ENCODE results near the gene NEUROD1.

Gene NEUROD1

GRCh38 chr2:181679544-181679979 is 755 bp downstream of the NEUROD1 start:
- no peak for DNase-seq

DNA sequence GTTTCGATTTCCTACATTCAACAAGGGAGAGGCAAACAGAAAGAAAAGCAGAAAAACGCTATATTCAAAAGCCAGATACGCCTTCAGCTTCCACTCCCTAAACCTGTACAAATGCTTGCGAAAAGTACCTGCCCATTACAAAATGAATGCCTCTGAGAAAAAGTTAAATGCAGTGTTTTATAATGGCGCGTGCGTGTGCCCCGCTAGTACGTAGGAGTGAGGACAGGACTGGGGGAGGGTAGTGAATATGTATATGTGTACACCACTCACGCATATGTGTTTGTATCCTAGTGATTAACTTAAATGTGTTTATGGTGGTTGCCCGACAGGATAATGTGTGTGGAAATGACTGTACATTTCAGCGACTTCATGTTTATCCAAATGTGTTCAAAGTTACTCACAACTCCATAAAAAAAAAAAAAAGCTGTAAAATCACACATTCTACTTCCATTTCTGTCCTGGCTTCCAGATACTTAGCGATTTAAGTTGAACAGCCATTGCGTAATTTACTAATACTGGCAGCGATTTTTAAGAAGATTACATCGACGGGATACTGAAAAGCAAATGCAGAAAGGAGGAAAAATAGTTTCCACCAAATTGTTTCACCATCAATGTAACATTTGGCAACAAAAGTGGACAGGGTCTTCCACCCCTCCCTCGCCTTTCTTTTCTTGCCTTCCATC is 1.3 kb downstream of the NEUROD1 start:
- DNase-seq: no peak

DNA sequence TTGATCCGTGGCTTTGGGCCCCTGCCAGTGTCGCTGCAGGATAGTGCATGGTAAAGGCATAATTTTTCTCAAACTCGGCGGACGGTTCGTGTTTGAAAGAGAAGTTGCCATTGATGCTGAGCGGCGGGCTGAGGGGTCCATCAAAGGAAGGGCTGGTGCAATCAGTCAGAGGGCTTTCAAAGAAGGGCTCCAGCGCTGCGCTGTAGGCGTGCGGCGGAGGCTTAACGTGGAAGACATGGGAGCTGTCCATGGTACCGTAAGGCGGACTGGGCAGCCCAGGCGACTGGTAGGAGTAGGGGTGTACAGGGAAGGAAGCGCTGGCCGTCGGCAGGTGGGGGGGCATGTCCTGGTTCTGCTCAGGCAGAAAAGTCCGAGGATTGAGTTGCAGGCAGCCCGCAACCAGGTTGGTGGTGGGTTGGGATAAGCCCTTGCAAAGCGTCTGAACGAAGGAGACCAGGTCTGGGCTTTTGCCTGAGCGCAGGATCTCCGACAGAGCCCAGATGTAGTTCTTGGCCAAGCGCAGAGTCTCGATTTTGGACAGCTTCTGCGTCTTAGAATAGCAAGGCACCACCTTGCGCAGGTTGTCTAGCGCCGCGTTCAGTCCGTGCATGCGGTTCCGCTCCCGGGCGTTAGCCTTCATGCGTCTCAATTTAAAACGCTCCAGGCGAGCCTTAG is 2.3 kb downstream of the NEUROD1 start:
- DNase-seq: no peak

DNA sequence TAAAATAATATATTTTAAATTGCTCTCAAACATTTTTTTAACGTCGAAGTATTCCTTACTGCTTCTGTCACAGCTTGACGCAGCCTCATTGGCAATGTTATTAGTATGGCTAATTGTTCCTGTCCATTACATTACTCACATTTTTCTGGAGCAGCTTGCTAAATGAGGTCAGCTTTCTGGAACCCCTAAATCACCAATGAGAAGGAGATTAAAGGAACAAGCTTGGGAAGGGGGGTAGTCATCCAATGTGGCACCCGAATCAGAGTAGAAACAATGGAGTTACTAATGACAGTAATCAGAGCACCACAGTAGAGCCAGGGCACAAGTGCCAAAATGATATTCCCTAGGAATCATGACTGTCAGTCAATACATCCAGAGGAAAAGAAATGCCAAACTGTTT is 5.1 kb downstream of the NEUROD1 start:
- DNase-seq: no peak

DNA sequence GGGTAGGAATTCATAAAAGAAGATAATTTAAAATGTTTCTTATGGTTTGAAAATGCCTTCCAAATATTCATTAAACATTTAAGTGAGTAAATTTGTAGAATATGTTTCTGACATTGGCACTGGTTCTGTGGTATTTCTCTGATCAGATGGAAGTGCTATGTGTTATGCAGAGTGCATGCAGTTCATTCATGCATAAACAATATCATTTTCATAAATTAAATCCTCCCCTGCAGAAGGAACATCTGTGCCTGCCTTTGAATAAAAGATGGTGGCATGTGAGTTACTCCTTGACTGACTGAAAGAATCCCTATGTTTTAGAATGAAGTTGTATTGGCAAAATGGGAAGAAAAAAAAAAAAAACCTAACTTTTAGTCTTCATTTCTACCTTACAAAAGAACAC is 5.9 kb downstream of the NEUROD1 start:
- no peak for DNase-seq

DNA sequence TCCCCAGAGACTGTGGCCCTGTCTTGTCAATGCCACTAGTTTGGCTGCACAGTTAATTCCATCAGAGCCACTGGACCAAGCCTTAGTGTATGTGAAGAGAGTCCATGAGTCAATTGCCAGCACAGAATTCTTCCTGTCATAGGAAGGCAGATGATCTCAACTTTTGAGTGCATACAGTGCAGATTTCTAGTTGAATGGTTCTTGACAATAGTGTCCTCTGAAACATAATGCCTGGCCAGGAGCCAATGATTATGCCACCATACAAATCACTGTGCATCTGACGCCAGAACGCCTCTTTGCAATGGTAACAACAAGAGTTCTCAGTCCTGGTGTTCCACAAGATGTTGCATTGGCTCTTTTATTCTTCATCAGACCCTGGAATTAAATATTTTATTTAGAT is 7.1 kb downstream of the NEUROD1 start:
- DNase-seq: no peak

DNA sequence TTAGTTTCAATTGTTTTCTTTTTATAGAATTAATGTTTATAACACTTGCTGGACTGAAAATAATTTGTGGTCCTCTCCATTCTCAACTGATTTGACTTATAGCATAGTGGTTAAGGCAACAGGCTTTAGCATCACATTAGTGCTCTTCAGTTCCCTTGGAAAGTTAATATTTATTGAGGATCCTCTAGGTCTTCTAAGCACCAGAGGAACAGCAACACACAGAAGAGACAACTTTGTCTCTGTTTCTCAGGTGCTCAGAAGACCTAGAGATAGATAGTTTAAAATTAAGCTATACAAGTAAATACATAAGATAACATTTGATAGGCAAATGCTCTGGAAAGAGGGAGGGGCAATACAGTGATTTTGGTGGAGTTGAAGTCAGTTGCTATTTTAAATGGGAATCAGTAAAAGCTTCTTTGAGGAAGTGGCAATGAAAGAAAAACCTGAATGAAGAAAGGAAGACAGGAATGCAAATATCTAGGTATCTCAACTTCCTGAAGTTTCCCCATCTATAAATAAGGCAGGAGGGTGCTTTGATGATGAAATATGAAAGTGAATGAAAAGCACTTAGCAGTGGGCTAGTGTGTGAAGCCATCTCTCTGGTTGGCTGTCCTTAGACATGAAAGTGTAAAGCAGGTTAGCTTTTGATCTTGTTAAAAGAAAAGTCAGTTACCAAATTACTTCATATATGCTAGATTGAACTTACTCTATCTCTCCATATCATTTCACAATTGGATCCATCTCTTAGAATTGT is 7.9 kb downstream of the NEUROD1 start:
- DNase-seq: no peak

- DNase-seq: no peak
Observed at GRCh38 chr2:181670632-181671031, 9.7 kb downstream of the NEUROD1 start.

DNA sequence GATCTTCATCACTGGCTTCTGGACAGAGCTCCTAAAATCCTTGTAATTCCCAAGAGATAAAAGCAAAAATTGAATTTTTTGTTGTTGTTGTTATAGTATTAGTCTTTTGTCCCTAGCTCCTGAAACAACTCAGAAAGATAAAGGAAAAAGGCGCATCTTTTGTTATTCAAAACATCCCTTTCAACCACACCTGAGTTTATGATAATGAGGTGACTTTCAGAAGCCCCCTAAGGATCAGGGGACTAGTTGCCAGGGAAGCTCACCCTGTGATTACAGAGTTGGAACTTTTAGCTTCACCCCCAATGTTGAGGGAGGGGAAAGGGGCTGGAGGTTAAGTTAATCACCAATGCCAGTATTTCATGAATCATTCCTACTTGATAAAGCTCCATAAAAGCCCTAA is 13.1 kb downstream of the NEUROD1 start:
- DNase-seq: no peak

DNA sequence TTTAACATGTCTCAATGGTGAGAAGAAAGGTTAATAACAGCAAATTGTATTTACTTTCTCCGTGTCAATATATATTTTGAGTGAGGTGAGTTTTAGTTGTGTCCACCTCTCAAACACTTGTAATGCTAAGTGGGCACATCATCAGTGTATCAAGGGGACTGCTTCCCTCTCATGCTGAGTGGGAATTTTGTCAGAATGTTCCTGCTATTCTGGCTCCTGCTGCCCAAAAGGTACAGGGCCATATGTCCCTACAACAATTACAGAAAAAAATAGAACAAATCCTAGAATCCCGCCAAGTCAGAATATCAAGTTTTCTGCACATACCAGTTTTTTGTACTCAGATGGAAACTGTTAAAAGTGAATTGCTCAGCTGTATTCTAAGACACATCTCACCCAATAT is 18.0 kb downstream of the NEUROD1 start:
- DNase-seq: no peak

DNA sequence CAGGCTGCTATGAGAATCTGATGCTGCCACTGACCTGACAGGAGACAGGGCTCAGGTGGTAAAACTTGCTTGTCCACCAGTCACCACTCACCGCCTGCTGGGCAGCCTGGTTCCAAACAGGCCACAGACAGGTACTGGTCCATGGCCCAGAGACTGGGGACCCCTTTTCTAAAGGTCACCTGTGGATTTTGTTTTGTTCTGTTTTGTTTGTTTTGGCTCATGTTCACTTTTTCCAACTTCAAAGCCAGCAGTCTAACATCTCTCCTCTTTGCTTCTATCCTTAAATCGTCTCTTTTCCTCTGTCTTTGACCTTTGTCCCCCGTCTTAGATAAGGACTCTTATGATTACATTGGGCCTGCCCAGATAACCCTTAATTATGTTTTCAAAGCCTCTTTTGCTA is 20.1 kb downstream of the NEUROD1 start:
- DNase-seq: no peak

- no peak for DNase-seq
Observed at GRCh38 chr2:181658444-181658843, 21.9 kb downstream of the NEUROD1 start.

DNA sequence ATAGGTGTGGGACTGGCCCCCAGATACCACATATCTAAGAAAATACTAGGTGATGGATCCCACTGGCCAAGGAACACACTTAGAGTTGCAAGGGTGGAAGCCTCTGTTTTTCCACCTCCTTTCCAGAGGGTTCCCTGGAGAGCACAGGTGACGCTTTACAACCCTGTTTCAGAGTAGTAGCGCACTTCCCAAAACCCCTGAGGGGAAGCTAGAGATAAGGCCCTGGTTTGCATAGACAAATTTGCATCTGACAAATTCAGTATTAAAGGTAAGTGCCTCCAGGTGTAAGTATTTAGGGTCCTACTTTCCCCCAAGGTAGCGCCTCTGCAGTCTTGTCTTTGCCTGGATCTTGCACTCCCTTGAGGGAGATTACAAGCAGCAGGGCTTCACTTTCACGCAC is 22.9 kb downstream of the NEUROD1 start:
- DNase-seq: no peak

GRCh38 chr2:181656450-181657291 is 23.6 kb downstream of the NEUROD1 start, which contains the start of gene CERKL:
CERKL (minus strand) TSS chr2:181657105; CDS start chr2:181657006, 99 bp downstream.
- DNase-seq: peak; percentile 4

GRCh38 chr2:181655519-181655918 is 24.8 kb downstream of the NEUROD1 start:
- DNase-seq: no peak

DNA sequence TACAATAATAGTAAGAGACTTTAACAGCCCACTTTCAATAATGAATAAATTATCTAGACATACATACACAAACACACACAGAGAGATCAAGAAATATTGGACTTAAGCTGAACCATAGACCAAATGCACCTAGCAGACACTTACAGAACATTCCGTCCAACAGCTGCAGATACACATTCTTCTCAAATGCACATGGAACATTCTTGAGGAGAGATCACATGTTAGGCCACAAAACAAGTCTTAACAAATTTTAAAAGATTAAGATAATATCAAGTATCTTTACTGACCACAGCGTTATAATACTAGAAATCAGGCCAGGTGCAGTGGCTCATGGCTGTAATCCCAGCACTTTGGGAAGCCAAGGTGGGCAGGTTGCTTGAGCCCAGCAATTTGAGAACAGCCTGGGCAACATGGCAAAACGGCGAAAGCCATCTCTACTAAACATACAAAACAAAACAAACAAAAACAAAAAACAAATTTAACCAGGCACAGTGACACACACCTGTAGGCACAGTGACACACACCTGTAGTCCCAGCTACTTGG is 30.8 kb downstream of the NEUROD1 start:
- DNase-seq: no peak

GRCh38 chr2:181648478-181649155 is 31.7 kb downstream of the NEUROD1 start:
- no peak for DNase-seq

- DNase-seq: no peak
Observed at GRCh38 chr2:181646415-181646987, 33.8 kb downstream of the NEUROD1 start.

- DNase-seq: no peak
Observed at GRCh38 chr2:181643151-181643550, 37.2 kb downstream of the NEUROD1 start.

DNA sequence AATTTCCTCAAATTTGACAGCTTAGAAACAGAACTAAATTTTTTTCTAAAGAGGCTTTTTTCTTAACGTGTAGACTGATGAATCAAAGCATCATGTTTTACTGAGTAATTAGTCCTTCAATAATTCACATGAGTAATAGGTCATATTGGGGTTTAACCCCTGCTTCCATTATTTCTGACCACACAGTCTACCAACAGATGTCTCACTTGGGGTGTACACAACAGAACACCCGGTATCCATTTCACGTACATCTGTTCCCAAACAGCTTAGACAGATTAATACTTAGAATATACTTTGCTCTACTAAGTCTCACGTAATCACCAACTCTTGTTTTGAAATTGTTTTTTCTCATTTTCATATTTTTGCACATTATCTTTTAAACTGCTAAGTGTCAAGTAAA is 38.2 kb downstream of the NEUROD1 start:
- no peak for DNase-seq

GRCh38 chr2:181639686-181640085 is 40.6 kb downstream of the NEUROD1 start:
- no peak for DNase-seq

All from RPMI8226 (cell line).